Mammary epithelial cell (primary cell): ENCODE measurements around the gene HEXD.

Source experiments
- CTCF ChIP-seq, 2 donors: IDR thresholded peaks in 1 of 2; conservative IDR thresholded peaks in 1 of 2; 2 replicates each; pipeline ENCODE4 v1.5.1; 2011 to 2012; ENCODE audit warnings: inconsistent platforms in 2 of 2, low read length in 2 of 2, mild to moderate bottlenecking in 2 of 2, control low read depth in 1 of 2, low read depth in 1 of 2; ENCODE audit not compliant: insufficient read depth in 1 of 2; ENCODE audit errors: extremely low read depth in 1 of 2
- EZH2 ChIP-seq: IDR thresholded peaks from 2 replicates; pipeline ENCODE4 v1.6.1; 2012; ENCODE audit warnings: low read length, inconsistent platforms, borderline replicate concordance

GRCh38 chr17:82444284-82444893 lies 26.2 kb downstream of the HEXD start:
- no peak for TF ChIP-seq CTCF (conservative IDR thresholded peaks at IDR 0.05 in 1 of 2, IDR thresholded peaks at IDR 0.05 in 1 of 2; ENCODE audit: extremely low read depth in 1 of 2, insufficient read depth in 1 of 2, low read depth in 1 of 2, low read length in 2 of 2)
- TF ChIP-seq EZH2: no peak
